ENCODE results near the gene AUTS2.

GRCh38 chr7:70586822-70587221 is 988.5 kb downstream of the AUTS2 start:
- TF ChIP-seq, protein P1, sequence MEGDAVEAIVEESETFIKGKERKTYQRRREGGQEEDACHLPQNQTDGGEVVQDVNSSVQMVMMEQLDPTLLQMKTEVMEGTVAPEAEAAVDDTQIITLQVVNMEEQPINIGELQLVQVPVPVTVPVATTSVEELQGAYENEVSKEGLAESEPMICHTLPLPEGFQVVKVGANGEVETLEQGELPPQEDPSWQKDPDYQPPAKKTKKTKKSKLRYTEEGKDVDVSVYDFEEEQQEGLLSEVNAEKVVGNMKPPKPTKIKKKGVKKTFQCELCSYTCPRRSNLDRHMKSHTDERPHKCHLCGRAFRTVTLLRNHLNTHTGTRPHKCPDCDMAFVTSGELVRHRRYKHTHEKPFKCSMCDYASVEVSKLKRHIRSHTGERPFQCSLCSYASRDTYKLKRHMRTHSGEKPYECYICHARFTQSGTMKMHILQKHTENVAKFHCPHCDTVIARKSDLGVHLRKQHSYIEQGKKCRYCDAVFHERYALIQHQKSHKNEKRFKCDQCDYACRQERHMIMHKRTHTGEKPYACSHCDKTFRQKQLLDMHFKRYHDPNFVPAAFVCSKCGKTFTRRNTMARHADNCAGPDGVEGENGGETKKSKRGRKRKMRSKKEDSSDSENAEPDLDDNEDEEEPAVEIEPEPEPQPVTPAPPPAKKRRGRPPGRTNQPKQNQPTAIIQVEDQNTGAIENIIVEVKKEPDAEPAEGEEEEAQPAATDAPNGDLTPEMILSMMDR (IDR thresholded peaks at IDR 0.05; ENCODE audit: poor library complexity, severe bottlenecking), result no peak
- no peak for TF ChIP-seq POLR2AphosphoS5 (IDR thresholded peaks at IDR 0.05)
